HCT116 (cell line): ENCODE results near the gene MCRIP1. TPM values are rescaled to one million over a fixed set of nuclear protein-coding genes. Genes with fewer than 3 reads are reported as not detected.

Experiments
- ATAC-seq: fragments of 200-7000 bp; cut with Tn5 transposase; 2 replicates; pipeline ENCODE4 v1.9.1; 2020; ENCODE audit warnings: mild to moderate bottlenecking, moderate library complexity
- BruUV-seq: library from RNA; stranded (reverse); fragments of 400-500 nt; replicated peaks from 2 replicates; lab custom pipeline; 2021; lab: Mats Ljungman, UMichigan
- CTCF ChIA-PET: fragments of 300-600 bp; sonication (Branson Sonifier 250); formaldehyde crosslinking; loops from one replicate; lab custom pipeline; 2021; ENCODE audit warnings: antibody characterized with exemption; lab: Charles Lee
- POLR2A ChIA-PET: fragments of 300-600, 350-600 bp; sonication (Branson Sonifier 250); formaldehyde crosslinking; loops from one replicate; lab custom pipeline; 2021; ENCODE audit warnings: antibody characterized with exemption; lab: Charles Lee
- RAD21 ChIA-PET, 2 experiments: fragments of 300-600 bp; sonication (Branson Sonifier 250); formaldehyde crosslinking; loops; one replicate each; lab custom pipeline; 2023; ENCODE audit warnings: low total read pairs in 2 of 2; ENCODE audit not compliant: uncharacterized antibody in 2 of 2, unreplicated experiment in 2 of 2, low non-redundant PET in 1 of 2; lab: Charles Lee
- DNase-seq: peaks from one replicate; pipeline ENCODE4 v3.0.0-alpha.2; 2010; ENCODE audit warnings: low read depth, low spot score
- H2AFZ ChIP-seq: fragments of 200-600 bp; shearing (Covaris generic), sonication (generic); 2 replicates; pipeline ENCODE4 v1.6.1; 2017; ENCODE audit warnings: low read depth, mixed run types, mixed read lengths, antibody characterized with exemption, low read length; ENCODE audit not compliant: poor library complexity, severe bottlenecking
- H3K27ac ChIP-seq: 2 replicates; pipeline ENCODE4 v1.5.1; 2012; ENCODE audit warnings: low read depth, low read length
- H3K27me3 ChIP-seq: fragments of 200-600 bp; sonication (generic); 2 replicates; pipeline ENCODE4 v1.6.1; 2016; ENCODE audit warnings: mixed run types, low read length, mixed read lengths; ENCODE audit not compliant: insufficient read depth
- H3K36me3 ChIP-seq, 2 experiments: fragments of 200-500 bp in 1 of 2; fragments of 200-600 bp in 1 of 2; sonication (Bioruptor generic) in 1 of 2; sonication (generic) in 1 of 2; 2 replicates each; pipeline versions ENCODE4 v1.5.1 to v1.6.1; 2014 to 2016; ENCODE audit warnings: low read length in 2 of 2, inconsistent platforms in 1 of 2, mixed read lengths in 1 of 2, mixed run types in 1 of 2; ENCODE audit not compliant: insufficient read depth in 2 of 2, control insufficient read depth in 1 of 2
- H3K4me1 ChIP-seq, 2 experiments: fragments of 200-600 bp in 1 of 2; sonication (generic) in 1 of 2; 2 replicates each; pipeline versions ENCODE4 v1.5.1 to v1.6.1; 2012 to 2017; ENCODE audit warnings: low read length in 2 of 2, inconsistent platforms in 1 of 2, mild to moderate bottlenecking in 1 of 2, mixed read lengths in 1 of 2, mixed run types in 1 of 2, moderate library complexity in 1 of 2; ENCODE audit not compliant: insufficient read depth in 2 of 2, control insufficient read depth in 1 of 2
- H3K4me2 ChIP-seq: fragments of 200-600 bp; sonication (generic); 2 replicates; pipeline ENCODE4 v1.6.1; 2017; ENCODE audit warnings: mixed run types, low read length, mixed read lengths
- H3K4me3 ChIP-seq, 2 experiments: fragments of 200-600 bp in 1 of 2; sonication (generic) in 1 of 2; replicated peaks in 1 of 2; 2 replicates each; pipeline ENCODE4 v1.5.1; 2011 to 2016; ENCODE audit warnings: low read length in 2 of 2, control low read depth in 1 of 2, low read depth in 1 of 2, mild to moderate bottlenecking in 1 of 2, mixed read lengths in 1 of 2, mixed run types in 1 of 2
- H3K79me2 ChIP-seq: fragments of 200-600 bp; sonication (generic); 2 replicates; pipeline ENCODE4 v1.6.1; 2017; ENCODE audit warnings: mild to moderate bottlenecking, mixed run types, low read length, moderate library complexity, mixed read lengths; ENCODE audit not compliant: insufficient read depth
- H3K9ac ChIP-seq: fragments of 200-600 bp; sonication (generic); 2 replicates; pipeline ENCODE4 v1.6.1; 2016; ENCODE audit warnings: low read length, mixed read lengths
- H3K9me2 ChIP-seq: fragments of 200-600 bp; sonication (generic), shearing (Covaris generic); 2 replicates; pipeline ENCODE4 v1.6.1; 2017; ENCODE audit warnings: mixed run types, mild to moderate bottlenecking, moderate library complexity; ENCODE audit not compliant: insufficient read depth
- H3K9me3 ChIP-seq, 2 experiments: fragments of 200-500 bp in 1 of 2; fragments of 200-600 bp in 1 of 2; sonication (Bioruptor generic) in 1 of 2; sonication (generic) in 1 of 2; 2 replicates each; pipeline ENCODE4 v1.6.1; 2014 to 2017; ENCODE audit warnings: low read length in 2 of 2, mixed read lengths in 2 of 2, inconsistent platforms in 1 of 2, low read depth in 1 of 2, mild to moderate bottlenecking in 1 of 2, mixed run types in 1 of 2, moderate library complexity in 1 of 2; ENCODE audit not compliant: control insufficient read depth in 1 of 2, insufficient read depth in 1 of 2
- H4K20me1 ChIP-seq: fragments of 200-600 bp; sonication (generic), shearing (Covaris generic); 2 replicates; pipeline ENCODE4 v1.6.1; 2017; ENCODE audit warnings: mixed run types, mild to moderate bottlenecking, moderate library complexity; ENCODE audit not compliant: insufficient read depth
- ATF3 ChIP-seq: IDR thresholded peaks from 2 replicates; pipeline ENCODE4 v1.6.1; 2012
- CEBPB ChIP-seq: IDR thresholded peaks from 2 replicates; pipeline ENCODE4 v1.6.1; 2012; ENCODE audit warnings: low read depth
- FOSL1 ChIP-seq: IDR thresholded peaks from 2 replicates; pipeline ENCODE4 v1.6.1; 2012; ENCODE audit warnings: low read depth
- POLR2A ChIP-seq: IDR thresholded peaks from 2 replicates; pipeline ENCODE4 v1.7.0; 2011; ENCODE audit warnings: borderline replicate concordance; ENCODE audit not compliant: insufficient read depth, insufficient read length; ENCODE audit errors: extremely low read depth
- RAD21 ChIP-seq: IDR thresholded peaks from 2 replicates; pipeline ENCODE4 v1.6.1; 2012; ENCODE audit warnings: low read depth, mild to moderate bottlenecking
- SRF ChIP-seq: IDR thresholded peaks from 2 replicates; pipeline ENCODE4 v1.6.1; 2012; ENCODE audit warnings: low read depth
- intact Hi-C: fragments of 100-400 bp; cut with micrococcal nuclease; formaldehyde crosslinking; loops from 2 replicates; pipeline ENCODE4 v1.10.0; 2022
- total RNA-seq: library from RNA; stranded (reverse); gene quantifications from one replicate; pipeline ENCODE4 v1.2.1, GENCODE V29; 2021; ENCODE audit not compliant: unreplicated experiment

MCRIP1 gene
- total RNA-seq, 1 experiment from 2014 or later = 59.2 TPM

DNA sequence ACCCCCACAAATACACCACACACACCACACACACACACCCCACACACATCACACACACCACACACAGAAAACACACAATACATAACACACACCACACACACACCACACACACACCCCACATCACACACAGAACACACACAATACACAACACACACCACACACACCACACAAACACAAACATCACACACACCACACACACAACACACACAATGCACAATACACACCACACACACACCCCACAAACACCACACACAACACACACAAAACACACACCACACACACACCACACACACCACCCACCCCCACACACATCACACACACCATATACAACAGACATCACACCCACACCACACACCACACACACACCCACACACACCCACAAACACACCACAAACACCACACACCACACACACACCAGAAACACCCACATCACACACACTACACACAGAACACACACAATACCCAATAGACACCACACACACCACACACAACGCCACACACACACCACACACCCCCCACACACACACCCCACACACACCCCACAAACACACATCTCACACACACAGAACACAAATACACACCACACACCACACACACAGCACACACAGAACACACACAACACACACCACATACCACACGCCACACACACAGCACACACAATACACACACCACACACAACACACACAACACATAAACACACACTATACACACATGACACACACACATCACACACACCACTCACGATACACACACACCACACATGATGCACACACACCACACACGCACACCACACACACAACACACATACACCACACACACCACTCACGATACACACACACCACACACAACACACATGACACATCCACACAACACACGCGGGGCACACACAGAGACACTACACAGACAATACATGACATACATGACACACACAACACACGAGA, 40.1 kb downstream of the MCRIP1 start:
- Histone ChIP-seq H2AFZ (no peak overlapping the region), H3K27me3 (no peaks in the 10 kb centered on the region), H3K9me3 (peaks cover 0 to 9% of the 10 kb centered on the region in 2 experiments; a peak in 1 of 4 replicates), H3K79me2 (no peaks in the 10 kb centered on the region), H3K9ac (no peak overlapping the region), H3K36me3 (no peaks in the 10 kb centered on the region), H3K4me2 (no peak overlapping the region), H4K20me1 (no peaks in the 10 kb centered on the region), H3K4me1 (peaks cover 5 to 18% of the 10 kb centered on the region in 2 experiments; a peak in 3 of 4 replicates), H3K4me3 (no peak overlapping the region), H3K27ac (peak overlapping the region; percentile 12; the same call in 1 of the 2 replicates), H3K9me2 (no peaks in the 10 kb centered on the region)
- no TSS peak for BruUV-seq
- TF ChIP-seq CEBPB = no peak
- TF ChIP-seq RAD21 = no peak
- no peak for TF ChIP-seq ATF3
- TF ChIP-seq FOSL1 = no peak
- no peak for TF ChIP-seq SRF
- TF ChIP-seq POLR2A = no peak
- ChIA-PET CTCF (no interaction called here), RAD21 (no interaction called here), POLR2A (no interaction called here)
- intact Hi-C loops = no loop called here
- no peak for ATAC-seq
- DNase-seq = no peak

Other genes with a start within 250 kb of the MCRIP1 start
- 137 TPM for gene NPLOC4, start 196.2 kb downstream of the MCRIP1 start, total RNA-seq
- gene TSPAN10, start 196.1 kb downstream of the MCRIP1 start, total RNA-seq = 2.3 TPM
- gene PDE6G, start 176.7 kb downstream of the MCRIP1 start, total RNA-seq = not detected
- gene OXLD1, start 166.7 kb downstream of the MCRIP1 start, total RNA-seq = 75.9 TPM
- 77.5 TPM for gene CCDC137, start 166.6 kb downstream of the MCRIP1 start, total RNA-seq
- 47.5 TPM for gene ARL16, start 149.5 kb downstream of the MCRIP1 start, total RNA-seq
- 231 TPM for gene HGS, start 149.3 kb downstream of the MCRIP1 start, total RNA-seq
- gene MRPL12, start 129.9 kb downstream of the MCRIP1 start, total RNA-seq = 260 TPM
- 70.8 TPM for gene SLC25A10, start 121.0 kb downstream of the MCRIP1 start, total RNA-seq
- gene GCGR, start 29.1 kb downstream of the MCRIP1 start, total RNA-seq = not detected
- gene PPP1R27, start 1.8 kb upstream of the MCRIP1 start, total RNA-seq = not detected
- gene P4HB, start 27.2 kb upstream of the MCRIP1 start, total RNA-seq = 1,043 TPM
- gene ARHGDIA, start 38.0 kb upstream of the MCRIP1 start, total RNA-seq = 554 TPM
- 280 TPM for gene ALYREF, start 58.3 kb upstream of the MCRIP1 start, total RNA-seq
- 208 TPM for gene ANAPC11, start 58.4 kb upstream of the MCRIP1 start, total RNA-seq
- 1.2 TPM for gene NPB, start 68.9 kb upstream of the MCRIP1 start, total RNA-seq
- gene PCYT2, start 78.1 kb upstream of the MCRIP1 start, total RNA-seq = 51.5 TPM
- gene SIRT7, start 84.9 kb upstream of the MCRIP1 start, total RNA-seq = 62.6 TPM
- 46.8 TPM for gene MAFG, start 94.4 kb upstream of the MCRIP1 start, total RNA-seq
- gene PYCR1, start 104.0 kb upstream of the MCRIP1 start, total RNA-seq = 396 TPM
- gene MYADML2, start 113.9 kb upstream of the MCRIP1 start, total RNA-seq = not detected
- gene NOTUM, start 127.9 kb upstream of the MCRIP1 start, total RNA-seq = 12.5 TPM
- gene ASPSCR1, start 144.3 kb upstream of the MCRIP1 start, total RNA-seq = 51.0 TPM
- gene CENPX, start 189.6 kb upstream of the MCRIP1 start, total RNA-seq = 184 TPM
- gene LRRC45, start 190.0 kb upstream of the MCRIP1 start, total RNA-seq = 40.1 TPM
- 120 TPM for gene RAC3, start 198.4 kb upstream of the MCRIP1 start, total RNA-seq
- gene DCXR, start 204.4 kb upstream of the MCRIP1 start, total RNA-seq = 306 TPM
- 52.0 TPM for gene RFNG, start 218.5 kb upstream of the MCRIP1 start, total RNA-seq
- gene GPS1, start 218.6 kb upstream of the MCRIP1 start, total RNA-seq = 205 TPM
- gene DUS1L, start 232.5 kb upstream of the MCRIP1 start, total RNA-seq = 176 TPM